ENCODE data around the gene ZSCAN22. TPM values are rescaled to one million over a fixed set of nuclear protein-coding genes. Genes with fewer than 3 reads are reported as not detected.

The ZSCAN22 gene
- total RNA-seq, 1 experiment from 2014 or later = 5.2 TPM

Small RNAs within 50 kb of the gene (small RNA-seq; reads per million reads assigned to genes)
- gene MIR4754 (not detected), gene MIR6806 (not detected), gene RNA5SP473 (not detected)

Other genes with a start within 250 kb of the ZSCAN22 start
- gene ZSCAN18, start 228.8 kb upstream of the ZSCAN22 start, total RNA-seq (2014; rRNA removed; shearing (Covaris generic)) = 0.30 and 0.71 TPM in 2 replicates
- gene ZNF329, start 176.2 kb upstream of the ZSCAN22 start, total RNA-seq (2014; rRNA removed; shearing (Covaris generic)) = 7.1 and 9.0 TPM in 2 replicates
- gene ZNF274, start 143.9 kb upstream of the ZSCAN22 start, total RNA-seq (2014; rRNA removed; shearing (Covaris generic)) = 27.6 and 28.4 TPM in 2 replicates
- gene ZNF544, start 98.1 kb upstream of the ZSCAN22 start, total RNA-seq (2014; rRNA removed; shearing (Covaris generic)) = 36.6 and 62.3 TPM in 2 replicates
- gene ZNF8, start 48.0 kb upstream of the ZSCAN22 start, total RNA-seq (2014; rRNA removed; shearing (Covaris generic)) = 3.1 TPM in 2 replicates
- gene ERVK3-1, start 21.6 kb upstream of the ZSCAN22 start, total RNA-seq (2014; rRNA removed; shearing (Covaris generic)) = 78.6 and 105 TPM in 2 replicates
- 20.3 and 22.8 TPM in 2 replicates for gene A1BG, start 26.5 kb downstream of the ZSCAN22 start, total RNA-seq (2014; rRNA removed; shearing (Covaris generic))
- 0.67 and 2.1 TPM in 2 replicates for gene ZNF497, start 35.8 kb downstream of the ZSCAN22 start, total RNA-seq (2014; rRNA removed; shearing (Covaris generic))
- 0.08 and 1.4 TPM in 2 replicates for gene ZNF837, start 54.0 kb downstream of the ZSCAN22 start, total RNA-seq (2014; rRNA removed; shearing (Covaris generic))
- gene RPS5, start 60.3 kb downstream of the ZSCAN22 start, total RNA-seq (2014; rRNA removed; shearing (Covaris generic)) = 3,183 and 4,090 TPM in 2 replicates
- gene RNF225, start 68.7 kb downstream of the ZSCAN22 start, total RNA-seq (2014; rRNA removed; shearing (Covaris generic)) = 0.24 TPM in 1 of 2 replicates, not detected in the other
- 27.4 and 33.4 TPM in 2 replicates for gene ZNF584, start 81.7 kb downstream of the ZSCAN22 start, total RNA-seq (2014; rRNA removed; shearing (Covaris generic))
- gene ZNF132, start 113.2 kb downstream of the ZSCAN22 start, total RNA-seq (2014; rRNA removed; shearing (Covaris generic)) = 3.5 and 4.3 TPM in 2 replicates
- 17.6 and 19.1 TPM in 2 replicates for gene ZNF324B, start 124.6 kb downstream of the ZSCAN22 start, total RNA-seq (2014; rRNA removed; shearing (Covaris generic))
- gene ZNF324, start 140.1 kb downstream of the ZSCAN22 start, total RNA-seq (2014; rRNA removed; shearing (Covaris generic)) = 13.5 and 17.2 TPM in 2 replicates
- gene ZNF446, start 149.4 kb downstream of the ZSCAN22 start, total RNA-seq (2014; rRNA removed; shearing (Covaris generic)) = 9.7 and 13.2 TPM in 2 replicates
- gene SLC27A5, start 185.0 kb downstream of the ZSCAN22 start, total RNA-seq (2014; rRNA removed; shearing (Covaris generic)) = 26.3 and 28.9 TPM in 2 replicates
- gene ZBTB45, start 192.8 kb downstream of the ZSCAN22 start, total RNA-seq (2014; rRNA removed; shearing (Covaris generic)) = 9.2 and 12.5 TPM in 2 replicates
- gene TRIM28, start 217.1 kb downstream of the ZSCAN22 start, total RNA-seq (2014; rRNA removed; shearing (Covaris generic)) = 1,553 and 2,010 TPM in 2 replicates
- gene CHMP2A, start 228.1 kb downstream of the ZSCAN22 start, total RNA-seq (2014; rRNA removed; shearing (Covaris generic)) = 98.7 and 107 TPM in 2 replicates
- gene UBE2M, start 231.6 kb downstream of the ZSCAN22 start, total RNA-seq (2014; rRNA removed; shearing (Covaris generic)) = 229 and 237 TPM in 2 replicates
- 13.5 and 15.5 TPM in 2 replicates for gene MZF1, start 246.3 kb downstream of the ZSCAN22 start, total RNA-seq (2014; rRNA removed; shearing (Covaris generic))